Panc1 (cell line): ENCODE results near the gene CCDC141. TPM values are rescaled to one million over a fixed set of nuclear protein-coding genes. Genes with fewer than 3 reads are reported as not detected.

Experiments
- ATAC-seq: fragments of 200-7000 bp; cut with Tn5 transposase; 2 replicates; pipeline ENCODE4 v1.9.1; 2020; ENCODE audit warnings: mild to moderate bottlenecking, moderate library complexity
- BruUV-seq: library from RNA; stranded (reverse); fragments of 400-500 nt; replicated peaks from 2 replicates; lab custom pipeline; 2021; lab: Mats Ljungman, UMichigan
- CTCF ChIA-PET: fragments of 300-600 bp; sonication (Branson Sonifier 250); formaldehyde crosslinking; loops from one replicate; lab custom pipeline; 2022; ENCODE audit warnings: antibody characterized with exemption; lab: Charles Lee
- POLR2A ChIA-PET: fragments of 300-600 bp; sonication (Branson Sonifier 250); formaldehyde crosslinking; loops from one replicate; lab custom pipeline; 2022; ENCODE audit warnings: antibody characterized with exemption; lab: Charles Lee
- DNase-seq: peaks from one replicate; pipeline ENCODE4 v3.0.0-alpha.2; 2010; ENCODE audit warnings: low read depth, low spot score
- H3K27ac ChIP-seq: 2 replicates; pipeline ENCODE4 v1.5.1; 2011; ENCODE audit warnings: mild to moderate bottlenecking, low read length, inconsistent platforms
- H3K27me3 ChIP-seq: fragments of 200-500 bp; sonication (Bioruptor generic); 2 replicates; pipeline ENCODE4 v1.6.0; 2014; ENCODE audit warnings: low read length, inconsistent platforms; ENCODE audit not compliant: control insufficient read depth, insufficient read depth
- H3K36me3 ChIP-seq: fragments of 200-500 bp; sonication (Bioruptor generic); 2 replicates; pipeline ENCODE4 v1.5.1; 2014; ENCODE audit warnings: inconsistent platforms, mild to moderate bottlenecking, low read length, moderate library complexity; ENCODE audit not compliant: control insufficient read depth, insufficient read depth
- H3K4me1 ChIP-seq: 2 replicates; pipeline ENCODE4 v1.5.1; 2011; ENCODE audit warnings: inconsistent platforms, mild to moderate bottlenecking, low read length, moderate library complexity; ENCODE audit not compliant: control insufficient read depth, insufficient read depth
- H3K4me3 ChIP-seq, 2 experiments: 2 replicates each; pipeline ENCODE4 v1.5.1; 2011 to 2012; ENCODE audit warnings: low read depth in 2 of 2, low read length in 2 of 2, mild to moderate bottlenecking in 2 of 2, inconsistent platforms in 1 of 2, moderate library complexity in 1 of 2
- H3K9me3 ChIP-seq: fragments of 200-500 bp; sonication (Bioruptor generic); 2 replicates; pipeline ENCODE4 v1.5.1; 2014; ENCODE audit warnings: low read depth, mild to moderate bottlenecking, inconsistent platforms, low read length, moderate library complexity; ENCODE audit not compliant: control insufficient read depth, insufficient read depth
- CTCF ChIP-seq: fragments of 450-650 bp; IDR thresholded peaks from 2 replicates; pipeline ENCODE4 v1.5.1; 2017; ENCODE audit warnings: mild to moderate bottlenecking
- POLR2AphosphoS5 ChIP-seq: IDR thresholded peaks from 2 replicates; pipeline ENCODE4 v1.6.1; 2012; ENCODE audit warnings: mild to moderate bottlenecking, low read depth, low read length, moderate library complexity
- REST ChIP-seq, 2 experiments: IDR thresholded peaks; 2 replicates each; pipeline ENCODE4 v1.6.1; 2011 to 2012; ENCODE audit warnings: low read depth in 2 of 2, control low read depth in 1 of 2, low read length in 1 of 2, mild to moderate bottlenecking in 1 of 2, moderate library complexity in 1 of 2; ENCODE audit not compliant: insufficient read depth in 1 of 2
- SIN3A ChIP-seq: IDR thresholded peaks from 2 replicates; pipeline ENCODE4 v1.6.1; 2012; ENCODE audit warnings: low read depth, mild to moderate bottlenecking, low read length, moderate library complexity, borderline replicate concordance; ENCODE audit not compliant: insufficient read depth
- TCF7L2 ChIP-seq: IDR thresholded peaks from 2 replicates; pipeline ENCODE4 v1.6.1; 2011; ENCODE audit warnings: mild to moderate bottlenecking, low read depth, low read length, inconsistent platforms
- in situ Hi-C: cut with HindIII; loops from 2 replicates; pipeline ENCODE4 v1.10.0; 2016; ENCODE audit warnings: low sequenced_read_pairs, low pct_unique_long_range_greater_than_20kb
- intact Hi-C: fragments of 100-400 bp; cut with micrococcal nuclease; formaldehyde crosslinking; loops from one replicate; pipeline ENCODE4 v1.10.0; 2022; ENCODE audit not compliant: unreplicated experiment
- total RNA-seq: library from RNA; stranded (reverse); gene quantifications from one replicate; pipeline ENCODE4 v1.2.1, GENCODE V29; 2021; ENCODE audit not compliant: unreplicated experiment

CCDC141 gene
- total RNA-seq, 1 experiment from 2014 or later: 0.10 TPM

GRCh38 chr2:178844701-178845100 is 205.2 kb downstream of the CCDC141 start:
- no peaks in the 10 kb centered on the region for H3K4me1 ChIP-seq
- in situ Hi-C loops: no loop called here
- POLR2A ChIA-PET: no interaction called here
- no peaks in the 10 kb centered on the region for H3K27me3 ChIP-seq
- no peaks in the 10 kb centered on the region for H3K9me3 ChIP-seq
- no peaks in the 10 kb centered on the region for H3K36me3 ChIP-seq
- BruUV-seq: no TSS peak
- CTCF ChIA-PET: no interaction called here
- H3K27ac ChIP-seq: no peak overlapping the region
- TF ChIP-seq TCF7L2: no peak
- TF ChIP-seq REST (IDR thresholded peaks at IDR 0.05; ENCODE audit: insufficient read depth in 1 of 2, low read depth in 2 of 2, low read length in 1 of 2): no peak
- no peak for TF ChIP-seq SIN3A
- no peak overlapping the region for H3K4me3 ChIP-seq
- intact Hi-C loops: no loop called here
- DNase-seq: no peak
- ATAC-seq: no peak

- H3K27me3 ChIP-seq: no peaks in the 10 kb centered on the region
- no peak for ATAC-seq
- BruUV-seq: no TSS peak
- TF ChIP-seq REST (IDR thresholded peaks at IDR 0.05; ENCODE audit: insufficient read depth in 1 of 2, low read depth in 2 of 2, low read length in 1 of 2) (no peak), TCF7L2 (no peak), SIN3A (no peak), CTCF (no peak), POLR2AphosphoS5 (no peak)
- DNase-seq: no peak
- H3K9me3 ChIP-seq: no peaks in the 10 kb centered on the region
- H3K4me1 ChIP-seq: no peaks in the 10 kb centered on the region
- H3K4me3 ChIP-seq: no peak overlapping the region
- in situ Hi-C loops: no loop called here
- ChIA-PET CTCF (no interaction called here), POLR2A (no interaction called here)
- intact Hi-C loops: no loop called here
- H3K36me3 ChIP-seq: no peaks in the 10 kb centered on the region
- H3K27ac ChIP-seq: no peak overlapping the region
Observed at GRCh38 chr2:178844269-178844668, 205.7 kb downstream of the CCDC141 start.
